ENCODE data around the gene SLC12A9. TPM values are rescaled to one million over a fixed set of nuclear protein-coding genes. Genes with fewer than 3 reads are reported as not detected.

The SLC12A9 gene
- total RNA-seq, 4 donors from 2014 or later = 8.2 to 13.9 (median 11.8) TPM

DNA sequence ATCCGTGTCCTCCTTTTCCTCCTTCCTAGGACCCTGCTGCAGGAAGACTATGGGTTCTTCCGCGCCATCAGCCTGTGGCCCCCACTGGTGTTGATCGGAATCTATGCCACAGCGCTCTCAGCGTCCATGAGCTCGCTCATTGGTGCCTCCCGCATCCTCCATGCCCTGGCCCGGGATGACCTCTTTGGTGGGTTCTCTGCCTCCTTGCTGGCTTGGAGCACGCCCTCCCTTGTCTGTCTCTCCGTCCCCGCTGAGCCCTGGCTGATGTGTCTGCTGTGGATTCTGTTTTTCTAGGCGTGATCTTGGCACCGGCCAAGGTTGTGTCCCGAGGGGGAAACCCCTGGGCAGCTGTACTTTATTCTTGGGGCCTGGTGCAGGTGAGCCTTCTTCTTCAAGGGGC lies 7.3 kb downstream of the SLC12A9 start:
- TF ChIP-seq, protein P1, sequence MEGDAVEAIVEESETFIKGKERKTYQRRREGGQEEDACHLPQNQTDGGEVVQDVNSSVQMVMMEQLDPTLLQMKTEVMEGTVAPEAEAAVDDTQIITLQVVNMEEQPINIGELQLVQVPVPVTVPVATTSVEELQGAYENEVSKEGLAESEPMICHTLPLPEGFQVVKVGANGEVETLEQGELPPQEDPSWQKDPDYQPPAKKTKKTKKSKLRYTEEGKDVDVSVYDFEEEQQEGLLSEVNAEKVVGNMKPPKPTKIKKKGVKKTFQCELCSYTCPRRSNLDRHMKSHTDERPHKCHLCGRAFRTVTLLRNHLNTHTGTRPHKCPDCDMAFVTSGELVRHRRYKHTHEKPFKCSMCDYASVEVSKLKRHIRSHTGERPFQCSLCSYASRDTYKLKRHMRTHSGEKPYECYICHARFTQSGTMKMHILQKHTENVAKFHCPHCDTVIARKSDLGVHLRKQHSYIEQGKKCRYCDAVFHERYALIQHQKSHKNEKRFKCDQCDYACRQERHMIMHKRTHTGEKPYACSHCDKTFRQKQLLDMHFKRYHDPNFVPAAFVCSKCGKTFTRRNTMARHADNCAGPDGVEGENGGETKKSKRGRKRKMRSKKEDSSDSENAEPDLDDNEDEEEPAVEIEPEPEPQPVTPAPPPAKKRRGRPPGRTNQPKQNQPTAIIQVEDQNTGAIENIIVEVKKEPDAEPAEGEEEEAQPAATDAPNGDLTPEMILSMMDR (IDR thresholded peaks at IDR 0.05; ENCODE audit: low read depth) = no peak

DNA sequence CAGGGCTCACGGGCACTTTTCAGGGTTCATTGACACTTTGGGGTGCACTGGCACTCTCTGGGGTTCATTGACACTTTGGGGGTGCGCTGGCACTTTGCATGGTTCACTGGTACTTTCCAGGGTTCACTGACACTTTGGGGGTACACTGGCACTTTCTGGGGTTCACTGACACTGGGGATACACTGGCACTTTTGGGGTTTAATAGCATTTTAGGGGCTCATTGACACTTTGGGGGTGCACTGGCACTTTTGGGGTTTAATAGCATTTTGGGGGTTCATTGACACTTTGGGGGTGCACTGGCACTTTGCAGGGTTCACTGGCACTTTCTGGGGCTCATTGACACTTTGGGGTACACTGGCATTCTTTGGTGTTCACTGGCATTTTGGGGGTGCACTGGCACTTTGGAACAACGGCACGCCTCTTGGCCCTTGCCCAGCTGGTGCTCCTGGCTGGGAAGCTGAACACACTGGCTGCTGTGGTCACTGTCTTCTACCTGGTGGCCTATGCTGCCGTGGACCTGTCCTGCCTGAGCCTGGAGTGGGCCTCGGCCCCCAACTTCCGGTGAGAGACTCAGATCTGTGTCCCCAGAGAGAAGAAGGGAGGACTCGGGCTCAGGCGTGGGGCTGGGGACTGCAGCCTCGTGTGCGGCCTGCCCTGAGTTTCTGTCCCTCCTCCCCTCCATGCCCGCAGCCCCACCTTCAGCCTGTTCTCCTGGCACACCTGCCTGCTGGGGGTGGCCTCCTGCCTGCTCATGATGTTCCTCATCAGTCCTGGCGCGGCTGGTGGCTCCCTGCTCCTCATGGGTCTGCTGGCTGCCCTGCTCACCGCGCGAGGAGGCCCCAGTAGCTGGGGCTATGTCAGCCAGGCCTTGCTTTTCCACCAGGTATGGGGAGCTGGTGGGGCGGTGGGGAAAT lies 8.4 kb downstream of the SLC12A9 start:
- TF ChIP-seq, protein P1 (IDR thresholded peaks at IDR 0.05; ENCODE audit: low read depth) = no peak

DNA sequence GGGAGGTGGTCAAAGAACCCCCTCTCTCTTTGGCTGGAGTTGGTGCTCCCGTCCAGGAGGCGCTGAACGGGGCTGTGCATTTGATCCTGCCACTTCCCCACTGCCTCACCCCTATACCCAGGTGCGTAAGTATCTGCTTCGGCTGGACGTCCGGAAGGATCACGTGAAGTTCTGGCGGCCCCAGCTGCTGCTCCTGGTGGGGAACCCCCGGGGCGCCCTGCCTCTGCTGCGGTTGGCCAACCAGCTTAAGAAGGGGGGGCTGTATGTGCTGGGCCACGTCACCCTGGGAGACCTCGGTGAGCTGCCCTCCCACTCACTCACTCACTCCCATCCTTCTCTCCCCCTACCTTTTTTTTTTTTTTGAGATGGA lies 9.1 kb downstream of the SLC12A9 start:
- TF ChIP-seq, protein P1 (IDR thresholded peaks at IDR 0.05; ENCODE audit: low read depth) = no peak

DNA sequence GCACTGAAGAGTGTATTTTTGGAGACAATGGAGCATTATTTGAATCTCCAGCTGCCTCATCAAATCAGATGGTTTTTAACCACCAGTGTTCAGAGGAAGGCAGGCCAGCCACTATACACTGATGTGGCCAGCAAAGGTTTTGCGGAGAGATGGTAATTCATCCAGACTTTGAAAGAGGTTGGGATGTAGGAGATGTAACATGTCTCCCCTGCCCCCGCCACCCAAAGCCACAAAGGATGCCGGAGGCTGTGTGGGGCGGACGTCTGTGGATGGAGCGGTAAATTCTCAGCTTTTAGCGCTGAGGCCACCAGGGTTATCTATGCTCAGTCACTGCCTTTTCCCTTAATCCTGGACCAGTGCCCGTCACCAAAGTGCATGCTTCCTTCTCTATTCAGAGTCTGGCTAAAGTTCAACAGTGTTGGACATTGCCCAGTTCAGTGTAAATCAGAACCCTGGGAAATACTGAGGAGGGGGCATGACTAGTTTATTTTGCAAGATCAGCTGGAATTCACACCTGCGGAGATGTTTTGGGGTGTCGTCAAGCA lies 11.0 kb downstream of the SLC12A9 start:
- TF ChIP-seq, protein P1 (IDR thresholded peaks at IDR 0.05; ENCODE audit: low read depth) = no peak

DNA sequence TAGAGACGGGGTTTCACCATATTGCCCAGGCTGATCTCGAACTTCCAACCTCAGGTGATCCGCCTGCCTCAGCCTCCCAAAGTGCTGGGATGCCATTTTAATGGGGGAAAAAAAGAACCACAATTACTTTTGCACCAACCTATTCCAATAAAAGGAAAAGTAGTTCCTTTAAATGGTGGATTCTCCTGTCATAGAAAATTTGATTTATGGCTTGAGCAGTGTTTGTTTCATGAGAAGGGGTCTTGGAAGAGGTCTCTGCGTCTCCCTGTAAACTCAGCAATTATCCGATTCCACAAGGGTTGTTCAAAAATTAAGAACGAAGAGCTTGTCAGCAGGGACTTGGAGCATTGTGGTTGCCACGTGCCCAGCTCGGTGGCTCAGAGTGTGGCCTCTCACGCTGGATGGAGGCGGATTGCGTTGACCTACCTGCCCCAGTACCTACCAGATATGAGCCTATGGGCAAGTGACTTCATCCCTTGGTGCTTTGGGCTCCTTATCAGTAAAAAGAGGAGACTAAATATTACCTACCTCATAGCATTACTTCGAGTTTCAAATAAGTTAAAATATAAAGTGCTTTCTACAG lies 11.8 kb downstream of the SLC12A9 start:
- TF ChIP-seq, protein P1 (IDR thresholded peaks at IDR 0.05; ENCODE audit: low read depth) = no peak

DNA sequence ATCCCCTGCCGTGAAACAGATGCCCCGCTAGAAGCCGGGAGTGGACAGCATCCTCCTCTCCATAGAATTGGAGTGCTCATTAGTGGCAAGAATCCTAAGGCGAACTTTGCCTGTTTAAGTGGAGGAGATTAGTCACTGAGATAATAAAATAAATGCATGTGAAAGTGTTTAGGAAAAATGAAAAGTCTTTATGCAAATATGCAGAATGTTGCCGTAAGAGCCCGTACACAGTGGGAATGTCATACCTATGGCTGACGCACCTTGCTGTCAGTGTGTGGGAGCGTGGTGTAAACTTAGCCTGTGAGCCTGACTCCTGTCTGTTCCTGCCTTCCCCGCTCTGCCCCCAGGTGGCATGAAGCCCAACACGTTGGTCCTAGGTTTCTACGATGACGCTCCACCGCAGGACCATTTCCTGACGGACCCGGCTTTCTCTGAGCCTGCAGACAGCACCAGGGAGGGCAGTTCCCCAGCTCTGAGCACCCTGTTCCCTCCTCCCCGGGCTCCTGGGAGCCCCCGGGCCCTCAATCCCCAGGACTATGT lies 12.9 kb downstream of the SLC12A9 start:
- TF ChIP-seq, protein P1 (IDR thresholded peaks at IDR 0.05; ENCODE audit: low read depth) = no peak

Data from subcutaneous adipose tissue (tissue), 4 donors.